Activated CD8-positive, alpha-beta memory T cell treated with anti-CD3 and anti-CD28 coated beads, Interleukin-2, amount 50 U/mL, for 48 hours (primary cell): ENCODE results near the gene ARHGAP12.

Experiments
- DNase-seq: peaks from one replicate; pipeline ENCODE4 v3.0.0-alpha.2; 2020

Gene ARHGAP12

GRCh38 chr10:31873724-31874123 lies 54.9 kb downstream of the ARHGAP12 start:
- DNase-seq, result no peak

DNA sequence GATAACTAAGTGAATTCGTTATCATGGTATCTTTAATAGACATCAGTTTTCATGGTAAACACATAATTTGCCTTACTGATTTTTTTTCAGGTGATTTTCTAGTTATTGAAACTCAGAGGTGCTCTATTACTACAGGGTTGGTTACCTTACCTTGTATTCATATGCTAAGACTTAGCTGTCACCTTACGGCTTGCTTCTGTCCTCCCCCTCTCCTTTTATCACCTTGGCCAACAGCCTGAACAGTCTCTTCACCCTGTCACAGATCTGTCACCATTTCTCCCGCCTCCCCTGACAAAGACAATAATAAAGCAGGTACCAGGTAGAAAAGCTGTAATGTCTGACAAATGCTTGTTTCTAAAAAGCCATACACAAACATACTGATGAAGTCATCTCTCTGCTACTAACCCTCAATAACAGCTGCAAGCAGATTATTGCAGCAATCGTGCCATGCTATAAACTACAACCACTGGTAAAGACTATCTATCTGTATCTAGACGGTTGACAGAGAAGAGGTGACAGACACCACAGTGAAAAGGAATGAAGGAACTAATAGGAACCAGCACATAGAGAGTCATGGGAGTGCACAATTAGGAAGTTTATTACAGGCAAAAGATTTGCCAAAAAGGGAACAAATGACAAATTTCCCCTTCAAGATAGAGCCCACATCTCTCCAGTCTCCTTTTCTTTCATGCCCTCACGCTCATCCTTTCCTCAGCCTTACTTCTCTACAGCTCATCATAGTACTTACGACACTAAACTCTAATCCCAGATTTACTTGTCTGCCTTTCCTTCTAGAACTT lies 57.2 kb downstream of the ARHGAP12 start:
- DNase-seq, result no peak

DNA sequence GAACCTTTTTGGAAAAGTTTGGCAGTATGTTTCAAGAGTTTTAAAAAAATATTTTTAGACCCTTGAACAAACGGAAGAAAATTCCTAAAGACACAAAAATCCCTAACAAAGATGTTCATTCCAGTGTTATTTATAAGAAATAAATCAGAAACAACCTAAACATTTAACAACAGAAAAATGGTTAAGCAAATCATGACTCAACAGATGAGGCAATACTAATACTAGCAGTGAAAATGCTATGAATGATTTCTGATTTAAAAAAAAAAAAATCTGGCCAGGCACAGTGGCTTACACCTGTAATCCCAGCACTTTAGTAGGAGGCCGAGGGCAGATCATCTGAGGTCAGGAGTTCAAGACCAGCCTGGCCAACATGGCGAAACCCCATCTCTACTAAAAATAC lies 61.0 kb downstream of the ARHGAP12 start:
- no peak for DNase-seq

- no peak for DNase-seq
These were observed 62.4 kb downstream of the ARHGAP12 start for GRCh38 chr10:31866118-31866670.

DNA sequence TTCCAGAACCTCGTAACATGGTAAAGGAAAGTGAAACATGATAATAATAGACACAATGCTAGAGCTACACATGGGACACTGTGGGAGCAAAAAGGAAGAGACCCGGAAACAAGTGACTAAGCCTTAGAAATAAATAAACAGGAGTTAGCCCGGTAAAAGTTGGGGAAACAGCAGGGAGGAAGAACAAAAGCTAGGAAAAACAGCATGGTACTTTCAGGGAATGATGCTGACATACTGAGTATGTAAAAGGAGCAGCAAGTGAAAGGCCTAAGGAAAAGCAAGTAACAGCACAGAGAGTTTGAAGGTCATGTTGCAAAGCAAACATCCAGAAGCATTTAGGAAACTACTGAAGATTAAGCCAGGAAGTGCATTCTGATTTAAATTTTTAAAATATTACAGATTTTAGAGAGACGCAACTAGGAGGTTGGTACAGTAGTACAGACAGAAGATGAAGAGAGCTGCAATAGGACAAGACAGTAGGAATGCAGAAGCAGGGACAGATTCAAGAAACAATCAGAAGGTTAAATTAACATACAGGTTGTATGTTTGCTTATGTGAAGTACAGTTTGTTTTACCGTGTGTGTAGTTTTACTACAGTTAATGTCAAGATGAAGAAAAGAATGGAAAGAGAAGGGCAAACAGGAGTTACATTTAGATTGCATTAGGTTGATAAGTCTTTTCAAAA lies 63.7 kb downstream of the ARHGAP12 start:
- DNase-seq, result no peak

DNA sequence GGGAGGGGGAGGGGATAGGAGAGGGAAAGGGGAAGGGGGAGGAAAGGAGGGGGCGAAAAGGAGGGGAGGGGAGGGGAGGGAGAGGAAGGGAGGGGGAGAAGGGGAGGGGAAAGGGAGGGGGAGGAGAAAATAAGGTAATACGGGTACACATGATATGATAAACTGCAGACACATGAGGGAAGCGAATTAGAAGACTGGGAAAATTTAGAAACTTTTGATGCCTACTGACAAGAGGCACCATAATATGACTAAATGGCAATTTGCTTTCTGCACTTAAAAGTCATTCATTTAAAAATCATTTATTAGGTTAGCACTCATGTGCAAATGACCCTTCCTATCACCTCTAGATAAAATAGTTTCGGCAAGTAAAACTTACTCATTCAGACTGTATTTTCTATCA lies 73.6 kb downstream of the ARHGAP12 start:
- no peak for DNase-seq

DNA sequence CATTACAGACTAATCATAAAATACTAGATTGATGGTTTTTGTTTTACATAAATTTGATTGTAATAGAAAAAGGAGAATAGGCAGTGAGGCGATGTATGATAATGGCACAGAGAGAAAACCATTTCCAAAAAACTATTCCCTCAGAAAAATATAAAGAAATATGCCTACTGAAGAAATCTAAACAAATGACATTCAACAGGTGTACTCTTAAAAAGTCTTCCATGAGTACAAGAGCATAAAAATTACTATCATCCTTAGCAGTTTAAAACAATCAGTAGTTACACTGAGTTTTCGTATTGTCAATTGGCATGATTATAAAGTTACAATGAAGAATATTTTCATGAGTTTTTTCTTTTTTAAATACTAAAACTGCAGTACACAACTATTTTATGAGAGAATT lies 75.0 kb downstream of the ARHGAP12 start:
- no peak for DNase-seq

DNA sequence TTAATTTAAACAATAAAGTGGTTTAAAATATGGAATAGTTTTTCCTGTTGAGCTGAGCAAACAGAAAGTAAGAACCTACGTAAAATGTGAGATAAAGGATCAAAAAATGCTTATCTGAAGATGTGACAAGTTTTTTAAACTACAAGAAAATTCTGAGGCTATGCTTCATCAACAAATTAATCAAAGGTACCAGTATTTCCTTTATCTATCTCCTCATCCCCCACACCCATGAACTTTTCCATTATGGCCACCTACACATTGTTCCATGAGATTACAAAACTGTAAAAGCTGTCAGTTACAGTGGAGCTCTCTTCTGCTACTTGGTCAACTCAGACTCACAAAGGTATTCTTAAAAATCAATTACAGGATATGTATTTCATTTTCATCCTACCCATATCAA lies 77.4 kb downstream of the ARHGAP12 start:
- no peak for DNase-seq

GRCh38 chr10:31847515-31847914 lies 81.1 kb downstream of the ARHGAP12 start:
- DNase-seq, result no peak

DNA sequence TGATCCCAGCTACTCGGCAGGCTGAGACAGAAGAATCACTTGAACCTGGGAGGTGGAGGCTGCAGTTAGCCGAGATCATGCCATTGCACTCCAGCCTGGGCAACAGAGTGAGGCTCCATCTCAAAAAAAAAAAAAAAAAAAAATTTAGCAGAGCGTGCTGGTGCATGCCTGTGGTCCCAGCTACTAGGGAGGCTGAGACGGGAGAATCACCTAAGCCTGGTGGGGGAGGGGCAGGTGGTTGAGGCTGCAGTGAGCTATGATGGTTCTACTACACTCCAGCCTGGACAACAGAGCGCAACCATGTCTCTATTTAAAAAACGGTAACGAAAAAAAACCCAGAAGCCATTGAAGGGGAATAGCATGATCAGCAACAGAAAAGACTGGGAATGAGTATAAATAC lies 89.9 kb downstream of the ARHGAP12 start:
- no peak for DNase-seq

GRCh38 chr10:31838065-31838464 lies 90.6 kb downstream of the ARHGAP12 start:
- DNase-seq, result no peak

DNA sequence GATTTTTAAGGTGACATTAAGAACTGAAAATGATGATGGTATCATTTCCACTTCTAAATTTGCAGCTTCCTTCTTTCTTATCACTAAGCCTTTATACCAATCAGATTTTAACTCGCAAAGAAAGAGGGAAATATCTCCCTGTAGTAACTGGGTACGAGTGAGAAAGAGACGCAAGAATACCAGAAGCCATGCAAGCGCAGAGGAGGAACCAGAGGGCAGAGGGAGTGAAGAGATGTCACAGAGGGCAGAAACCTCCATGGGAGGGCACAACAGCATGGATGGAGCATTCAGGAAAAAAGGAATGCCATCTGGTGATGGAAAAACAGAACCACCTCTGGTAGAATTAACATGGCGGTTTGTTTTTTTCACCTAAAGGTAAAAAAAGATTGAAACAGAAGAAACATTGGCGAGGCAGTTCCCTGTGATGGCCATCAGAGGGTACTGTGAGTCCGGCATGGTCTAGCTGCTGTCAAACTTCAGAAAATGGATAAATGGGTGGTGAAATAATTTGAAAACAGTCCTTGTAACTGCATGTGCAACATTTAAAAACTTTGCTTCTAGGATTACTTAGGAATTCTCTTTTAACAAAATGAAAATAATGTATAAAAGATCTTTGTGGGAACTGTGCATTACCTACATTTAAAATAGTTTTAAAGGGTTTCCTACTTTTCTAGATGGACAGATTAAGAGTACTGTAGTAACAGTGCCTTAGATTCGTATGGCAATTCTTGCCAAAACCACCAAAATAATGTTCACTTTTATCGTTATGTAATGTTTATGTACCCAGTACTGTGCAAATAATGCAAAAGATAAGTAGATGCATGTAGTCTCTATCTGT lies 91.8 kb downstream of the ARHGAP12 start:
- DNase-seq, result no peak

GRCh38 chr10:31833753-31834152 lies 94.9 kb downstream of the ARHGAP12 start:
- DNase-seq, result no peak

DNA sequence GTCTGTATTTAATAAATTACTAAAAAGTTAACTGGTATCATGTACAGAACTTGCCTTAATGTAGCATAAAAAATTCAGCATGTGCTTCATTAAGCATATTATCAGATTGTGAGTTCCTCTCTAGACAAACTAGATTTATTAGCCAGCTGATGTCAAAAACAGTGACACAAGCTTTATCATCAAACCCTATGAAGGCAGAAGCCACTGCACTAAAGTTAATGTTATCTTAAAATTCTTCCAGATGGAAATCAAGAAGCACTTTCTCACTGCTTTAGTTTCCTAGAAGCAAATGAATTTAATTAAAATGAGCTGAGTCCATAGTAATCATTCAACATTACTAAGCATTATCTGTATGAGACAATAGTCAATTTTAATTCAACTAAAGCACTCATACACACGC lies 96.4 kb downstream of the ARHGAP12 start:
- no peak for DNase-seq

DNA sequence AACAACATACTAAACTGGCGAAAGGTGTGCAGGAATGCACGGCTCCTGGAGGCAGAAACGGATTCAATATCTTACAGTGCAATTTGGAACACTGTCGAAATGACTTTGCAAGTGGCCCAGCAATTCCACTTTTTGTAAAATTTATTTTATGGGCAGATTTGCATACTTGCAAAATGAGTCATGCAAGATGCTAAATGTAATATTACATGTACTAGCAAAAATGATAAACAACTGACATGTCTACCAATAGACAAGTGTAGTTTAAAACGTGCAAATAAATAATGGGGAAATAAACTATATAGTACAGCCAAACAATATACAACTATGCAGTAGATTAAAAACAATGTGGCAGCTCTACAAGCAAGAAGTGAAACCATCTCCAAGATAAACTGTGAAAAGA lies 97.7 kb downstream of the ARHGAP12 start:
- DNase-seq, result no peak

- DNase-seq, result no peak
These were observed 98.9 kb downstream of the ARHGAP12 start for GRCh38 chr10:31829776-31830175.

DNA sequence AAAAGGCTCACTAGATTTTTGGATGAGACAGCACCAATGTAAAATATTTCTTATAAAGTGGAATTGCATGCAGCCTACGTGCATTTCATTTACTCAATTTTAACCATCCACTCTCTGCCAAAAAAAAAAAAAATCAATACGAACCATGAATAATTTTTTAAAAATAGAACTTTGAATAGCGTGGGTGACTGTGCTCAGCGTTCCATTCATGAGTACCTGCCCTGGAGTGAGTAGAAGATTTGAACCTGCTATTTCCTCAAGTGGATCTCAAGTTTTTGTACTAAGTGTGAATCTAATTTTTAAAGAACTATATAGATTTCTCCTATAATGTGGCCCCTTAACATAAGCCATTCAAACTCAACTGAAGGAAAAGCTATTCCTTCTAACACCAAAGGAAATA lies 105.3 kb downstream of the ARHGAP12 start:
- no peak for DNase-seq

DNA sequence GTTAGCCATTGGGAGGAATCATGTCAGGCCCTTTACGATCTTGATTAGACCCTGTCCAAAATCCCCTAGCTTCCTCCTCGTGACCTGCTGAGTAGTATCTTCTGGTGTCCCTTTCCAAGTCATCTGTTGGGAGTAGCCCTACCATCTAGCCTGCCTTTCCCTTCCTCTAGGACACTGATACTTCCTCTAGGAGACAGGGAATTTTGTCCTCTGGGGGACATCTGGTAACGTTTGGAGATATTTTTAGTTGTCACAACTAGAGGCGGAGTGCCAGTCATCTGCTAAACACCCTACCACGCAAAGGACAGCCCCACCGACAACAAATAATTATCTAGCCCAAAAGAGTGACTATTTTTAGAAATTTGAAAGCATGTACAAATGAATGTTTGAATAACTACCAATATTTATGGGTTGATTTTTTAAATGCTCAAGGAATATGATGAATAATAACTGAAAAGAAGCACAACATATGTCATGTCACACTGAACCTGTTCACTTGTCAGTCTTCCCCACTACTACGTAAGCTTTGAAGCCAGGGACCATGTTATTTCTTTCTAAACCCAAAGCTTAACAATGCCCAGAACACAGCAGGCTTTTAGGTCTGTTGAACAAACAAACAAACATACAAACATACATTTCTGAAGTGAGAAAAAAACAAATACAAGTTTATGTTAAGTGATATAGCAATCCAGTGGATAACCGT lies 105.9 kb downstream of the ARHGAP12 start:
- DNase-seq, result no peak

GRCh38 chr10:31822150-31822549 lies 106.5 kb downstream of the ARHGAP12 start:
- no peak for DNase-seq

- no peak for DNase-seq
These were observed 107.8 kb downstream of the ARHGAP12 start for GRCh38 chr10:31820778-31821369.

DNA sequence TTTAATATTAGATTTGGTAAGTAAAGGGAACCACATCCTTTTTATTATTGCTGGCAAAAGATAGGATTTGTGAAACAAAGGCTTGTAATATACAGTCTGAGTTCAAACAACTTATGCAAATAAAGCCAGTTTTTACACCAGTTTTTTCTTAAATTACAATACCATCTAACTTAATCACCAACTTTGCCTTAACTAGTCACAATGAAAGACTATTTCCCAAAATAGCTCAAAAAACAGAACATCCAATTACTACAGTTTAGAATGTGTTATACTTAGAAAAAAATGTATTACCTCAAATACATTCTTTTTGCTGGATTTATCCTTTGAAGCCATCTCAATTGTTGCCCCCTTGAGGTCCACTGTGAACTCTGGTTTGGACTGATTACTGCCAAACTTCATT lies 108.5 kb downstream of the ARHGAP12 start:
- no peak for DNase-seq

- DNase-seq, result no peak
These were observed 109.2 kb downstream of the ARHGAP12 start for GRCh38 chr10:31819391-31819820.
